OCI-LY3 (cell line): ENCODE results near the gene MAP3K4.

Experiments used
- H2AFZ ChIP-seq: fragments of 200-600, 300-600 bp; shearing (Covaris generic); 2 replicates; pipeline ENCODE4 v1.6.0; 2014; ENCODE audit warnings: antibody characterized with exemption, low read depth, low read length
- H3K27ac ChIP-seq: fragments of 200-600, 300-600 bp; sonication (generic); 2 replicates; pipeline ENCODE4 v1.5.1; 2014; ENCODE audit warnings: mild to moderate bottlenecking, low read length, moderate library complexity, mixed read lengths
- H3K27me3 ChIP-seq: fragments of 200-600, 300-600 bp; sonication (generic); 2 replicates; pipeline ENCODE4 v1.6.1; 2014; ENCODE audit warnings: low read depth, low read length, mixed read lengths
- H3K36me3 ChIP-seq: fragments of 200-600, 300-600 bp; sonication (generic); replicated peaks from 2 replicates; pipeline ENCODE3; 2014; ENCODE audit warnings: low read depth, low read length, mixed read lengths
- H3K4me1 ChIP-seq: fragments of 300-600, 200-600 bp; sonication (generic); 2 replicates; pipeline ENCODE4 v1.6.1; 2014; ENCODE audit warnings: low read length, mixed read lengths
- H3K4me2 ChIP-seq: fragments of 200-600, 300-600 bp; sonication (generic); 2 replicates; pipeline ENCODE4 v1.6.1; 2014; ENCODE audit warnings: low read length, mixed read lengths
- H3K4me3 ChIP-seq: fragments of 300-600, 200-600 bp; sonication (generic); 2 replicates; pipeline ENCODE4 v1.5.1; 2014; ENCODE audit warnings: antibody characterized with exemption, mild to moderate bottlenecking, low read length, moderate library complexity
- H3K79me2 ChIP-seq: fragments of 300-600, 200-600 bp; shearing (Covaris generic); 2 replicates; pipeline ENCODE4 v1.6.1; 2014; ENCODE audit warnings: mild to moderate bottlenecking, low read length, mixed read lengths
- H3K9ac ChIP-seq: fragments of 300-600, 200-600 bp; shearing (Covaris generic); 2 replicates; pipeline ENCODE4 v1.6.0; 2014; ENCODE audit warnings: mild to moderate bottlenecking, low read length, moderate library complexity
- H3K9me3 ChIP-seq: fragments of 200-600, 300-600 bp; shearing (Covaris generic); 2 replicates; pipeline ENCODE4 v1.6.1; 2014; ENCODE audit warnings: low read length, mixed read lengths; ENCODE audit not compliant: insufficient read depth
- H4K20me1 ChIP-seq: fragments of 200-600, 300-600 bp; sonication (generic); 2 replicates; pipeline ENCODE4 v1.6.1; 2016; ENCODE audit warnings: low read length, mixed read lengths; ENCODE audit not compliant: insufficient read depth
- EZH2phosphoT487 ChIP-seq: fragments of 200-600 bp; shearing (Covaris generic); IDR thresholded peaks from 2 replicates; pipeline ENCODE4 v1.6.1; 2018; ENCODE audit warnings: antibody characterized with exemption, mixed run types, low read depth
- TF ChIP-seq, protein P1 (sequence below): fragments of 200-600, 300-600 bp; sonication (generic); IDR thresholded peaks from 2 replicates; pipeline ENCODE4 v1.5.1; 2014; ENCODE audit warnings: antibody characterized with exemption, low read length, low read depth

MAP3K4 gene

DNA sequence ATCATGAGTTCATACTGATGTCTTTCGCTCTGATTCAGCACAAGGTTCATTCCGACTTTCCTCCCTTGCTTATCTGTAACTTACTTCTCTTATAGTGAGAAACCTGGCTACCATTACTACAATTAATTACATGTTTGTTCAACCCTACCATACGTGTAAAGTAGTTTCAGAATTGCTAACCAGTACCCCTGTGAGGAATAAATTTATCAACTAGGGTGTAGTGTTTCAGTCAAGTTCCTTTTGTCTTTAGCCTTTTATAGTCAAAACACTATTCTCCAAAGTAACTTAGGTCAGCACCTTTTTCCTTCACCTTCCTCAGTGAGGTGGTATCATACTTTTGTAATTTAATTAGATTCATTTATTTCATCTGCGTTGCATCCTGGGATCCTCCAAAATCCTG, 64.9 kb downstream of the MAP3K4 start:
- TF ChIP-seq EZH2phosphoT487: no peak
- TF ChIP-seq, protein P1, sequence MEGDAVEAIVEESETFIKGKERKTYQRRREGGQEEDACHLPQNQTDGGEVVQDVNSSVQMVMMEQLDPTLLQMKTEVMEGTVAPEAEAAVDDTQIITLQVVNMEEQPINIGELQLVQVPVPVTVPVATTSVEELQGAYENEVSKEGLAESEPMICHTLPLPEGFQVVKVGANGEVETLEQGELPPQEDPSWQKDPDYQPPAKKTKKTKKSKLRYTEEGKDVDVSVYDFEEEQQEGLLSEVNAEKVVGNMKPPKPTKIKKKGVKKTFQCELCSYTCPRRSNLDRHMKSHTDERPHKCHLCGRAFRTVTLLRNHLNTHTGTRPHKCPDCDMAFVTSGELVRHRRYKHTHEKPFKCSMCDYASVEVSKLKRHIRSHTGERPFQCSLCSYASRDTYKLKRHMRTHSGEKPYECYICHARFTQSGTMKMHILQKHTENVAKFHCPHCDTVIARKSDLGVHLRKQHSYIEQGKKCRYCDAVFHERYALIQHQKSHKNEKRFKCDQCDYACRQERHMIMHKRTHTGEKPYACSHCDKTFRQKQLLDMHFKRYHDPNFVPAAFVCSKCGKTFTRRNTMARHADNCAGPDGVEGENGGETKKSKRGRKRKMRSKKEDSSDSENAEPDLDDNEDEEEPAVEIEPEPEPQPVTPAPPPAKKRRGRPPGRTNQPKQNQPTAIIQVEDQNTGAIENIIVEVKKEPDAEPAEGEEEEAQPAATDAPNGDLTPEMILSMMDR: no peak
- peaks cover 24% of the 10 kb centered on the region for H3K36me3 ChIP-seq
- peaks cover 63% of the 10 kb centered on the region for H3K79me2 ChIP-seq
- H3K27me3 ChIP-seq: no peaks in the 10 kb centered on the region
- no peak overlapping the region for H3K9ac ChIP-seq
- H3K4me3 ChIP-seq: no peak overlapping the region
- no peak overlapping the region for H3K27ac ChIP-seq
- no peak overlapping the region for H3K4me2 ChIP-seq
- H3K4me1 ChIP-seq: peaks cover 11% of the 10 kb centered on the region
- H4K20me1 ChIP-seq: peaks cover 19% of the 10 kb centered on the region
- H2AFZ ChIP-seq: no peak overlapping the region
- H3K9me3 ChIP-seq: no peaks in the 10 kb centered on the region

DNA sequence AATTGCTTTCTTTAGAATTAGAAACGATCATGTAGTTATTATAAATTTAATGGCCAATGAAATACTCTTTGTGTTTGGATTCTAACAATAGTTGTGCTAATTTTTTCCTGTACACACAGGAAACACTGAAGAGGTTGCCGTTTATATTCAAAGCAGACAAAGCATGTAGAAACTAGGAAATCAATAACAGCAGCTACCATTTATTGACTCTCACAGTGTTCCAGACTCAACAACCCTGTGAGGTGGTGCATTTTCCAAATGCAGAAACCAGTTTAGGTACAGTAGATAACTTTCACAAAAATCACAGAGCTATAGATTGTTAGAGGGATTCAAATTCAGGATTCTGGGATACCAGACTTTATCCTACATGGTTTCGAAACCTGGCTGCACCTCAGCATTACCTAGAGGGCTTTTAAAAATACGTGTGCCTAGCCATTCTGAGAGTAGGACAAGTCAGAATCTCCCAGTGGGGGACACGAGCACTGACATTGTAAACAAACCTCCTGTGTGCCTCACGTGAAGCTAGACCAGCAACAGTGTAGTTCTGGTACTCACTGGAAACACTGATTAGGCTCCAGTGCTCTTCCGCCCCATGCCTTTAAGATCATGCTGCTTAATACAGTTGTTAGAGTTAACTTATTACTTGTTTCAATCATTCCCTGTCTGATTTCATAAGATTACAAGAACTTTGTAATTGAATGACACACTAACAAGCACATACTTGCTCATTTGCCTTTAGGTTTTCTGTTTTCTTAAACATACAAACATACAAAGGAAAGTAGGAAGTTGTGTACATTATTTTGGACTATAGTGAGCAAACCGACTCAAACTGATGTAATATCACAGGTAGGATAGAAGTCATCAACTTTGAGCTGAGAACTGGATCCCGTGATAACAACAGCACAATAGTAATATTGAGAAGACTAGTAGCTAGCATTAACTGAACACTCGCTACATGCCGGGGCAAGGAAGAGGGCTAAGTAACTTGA, 65.8 kb downstream of the MAP3K4 start:
- H3K4me1 ChIP-seq: peaks cover 10% of the 10 kb centered on the region
- TF ChIP-seq, protein P1: no peak
- TF ChIP-seq EZH2phosphoT487: no peak
- no peak overlapping the region for H3K9ac ChIP-seq
- H4K20me1 ChIP-seq: peaks cover 20% of the 10 kb centered on the region
- H3K4me2 ChIP-seq: no peak overlapping the region
- H3K36me3 ChIP-seq: peaks cover 26% of the 10 kb centered on the region
- H2AFZ ChIP-seq: no peak overlapping the region
- H3K27ac ChIP-seq: no peak overlapping the region
- H3K9me3 ChIP-seq: no peaks in the 10 kb centered on the region
- no peaks in the 10 kb centered on the region for H3K27me3 ChIP-seq
- no peak overlapping the region for H3K4me3 ChIP-seq
- peaks cover 66% of the 10 kb centered on the region for H3K79me2 ChIP-seq

DNA sequence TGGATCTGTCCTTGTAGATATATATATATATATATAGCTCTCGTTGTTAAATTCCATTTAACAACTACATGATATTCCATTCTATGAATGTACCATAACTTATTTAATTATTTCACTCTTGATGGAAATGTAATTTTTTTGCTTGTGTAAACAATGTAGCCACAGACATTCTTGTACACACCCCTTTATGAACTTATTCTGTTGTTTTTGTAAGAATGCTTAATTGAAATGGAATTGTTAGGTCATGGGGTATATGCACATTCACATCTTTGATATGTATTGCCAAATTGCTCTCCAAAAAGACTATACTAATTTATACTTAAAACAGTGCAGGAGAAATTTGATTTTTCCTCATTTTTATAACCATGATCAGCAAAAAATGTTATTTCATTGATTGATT, 67.2 kb downstream of the MAP3K4 start:
- Histone ChIP-seq H3K27ac (no peak overlapping the region), H3K79me2 (peaks cover 65% of the 10 kb centered on the region), H3K4me1 (peaks cover 10% of the 10 kb centered on the region), H3K4me3 (no peak overlapping the region), H3K36me3 (peaks cover 26% of the 10 kb centered on the region), H4K20me1 (peaks cover 29% of the 10 kb centered on the region), H2AFZ (no peak overlapping the region), H3K27me3 (no peaks in the 10 kb centered on the region), H3K9me3 (no peaks in the 10 kb centered on the region), H3K4me2 (no peak overlapping the region), H3K9ac (no peak overlapping the region)
- TF ChIP-seq EZH2phosphoT487: no peak
- TF ChIP-seq, protein P1: no peak

DNA sequence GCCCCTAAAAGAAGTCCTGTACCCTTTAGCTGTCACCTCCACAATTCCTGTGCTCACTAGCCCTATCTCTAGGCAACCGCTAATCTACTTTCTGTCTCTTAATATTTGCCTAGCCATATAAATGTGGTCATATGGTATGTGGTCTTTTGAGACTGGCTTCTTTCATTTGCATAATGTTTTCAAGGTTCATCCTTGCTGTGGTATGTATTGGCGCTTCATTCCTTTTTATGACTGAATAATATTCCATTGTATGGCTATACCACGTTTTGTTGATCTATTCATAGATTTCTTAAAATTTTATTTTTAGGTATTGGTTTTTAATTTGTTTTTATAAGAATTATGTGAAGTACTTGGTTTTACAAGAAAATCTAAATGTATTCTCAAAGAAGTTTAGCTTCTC, 70.0 kb downstream of the MAP3K4 start:
- Histone ChIP-seq H3K36me3 (peaks cover 15% of the 10 kb centered on the region), H3K4me2 (no peak overlapping the region), H3K4me3 (no peak overlapping the region), H3K79me2 (peaks cover 75% of the 10 kb centered on the region), H3K9me3 (no peaks in the 10 kb centered on the region), H2AFZ (no peak overlapping the region), H3K9ac (no peak overlapping the region), H3K27me3 (no peaks in the 10 kb centered on the region), H3K4me1 (peaks cover 13% of the 10 kb centered on the region), H4K20me1 (peaks cover 45% of the 10 kb centered on the region), H3K27ac (no peak overlapping the region)
- TF ChIP-seq EZH2phosphoT487: no peak
- TF ChIP-seq, protein P1: no peak
